ENCODE data around the gene NR6A1.

The NR6A1 gene

DNA sequence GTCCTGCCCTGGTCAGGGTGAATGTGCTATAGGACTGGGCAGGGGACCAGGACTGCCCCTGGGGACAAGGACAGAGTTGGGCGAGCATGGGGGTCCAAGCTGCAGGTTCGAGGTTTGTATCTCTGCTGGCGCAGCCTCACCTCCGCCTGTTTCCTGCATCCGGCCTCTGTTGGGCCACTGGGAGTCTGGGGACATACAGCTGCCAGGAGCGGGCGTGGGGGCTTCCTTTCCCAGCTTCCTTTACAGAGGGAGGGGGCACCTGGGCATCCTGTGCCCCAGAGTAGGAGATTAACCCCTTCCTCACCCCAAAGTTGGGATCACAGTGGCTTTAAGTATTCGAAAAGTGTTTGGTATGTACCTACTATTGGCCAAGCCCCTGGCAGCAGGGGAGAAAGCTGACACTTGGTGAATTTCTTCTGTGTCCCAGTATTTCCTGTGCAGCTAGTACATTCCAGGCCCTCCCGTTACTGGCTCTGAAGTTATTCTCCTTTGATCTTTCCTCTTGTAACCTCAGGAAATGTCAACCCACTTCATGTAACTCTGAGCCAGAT, 24.8 kb upstream of the NR6A1 start:
- DNase-seq (ENCODE audit: low read depth in 2 of 2): no peak

DNA sequence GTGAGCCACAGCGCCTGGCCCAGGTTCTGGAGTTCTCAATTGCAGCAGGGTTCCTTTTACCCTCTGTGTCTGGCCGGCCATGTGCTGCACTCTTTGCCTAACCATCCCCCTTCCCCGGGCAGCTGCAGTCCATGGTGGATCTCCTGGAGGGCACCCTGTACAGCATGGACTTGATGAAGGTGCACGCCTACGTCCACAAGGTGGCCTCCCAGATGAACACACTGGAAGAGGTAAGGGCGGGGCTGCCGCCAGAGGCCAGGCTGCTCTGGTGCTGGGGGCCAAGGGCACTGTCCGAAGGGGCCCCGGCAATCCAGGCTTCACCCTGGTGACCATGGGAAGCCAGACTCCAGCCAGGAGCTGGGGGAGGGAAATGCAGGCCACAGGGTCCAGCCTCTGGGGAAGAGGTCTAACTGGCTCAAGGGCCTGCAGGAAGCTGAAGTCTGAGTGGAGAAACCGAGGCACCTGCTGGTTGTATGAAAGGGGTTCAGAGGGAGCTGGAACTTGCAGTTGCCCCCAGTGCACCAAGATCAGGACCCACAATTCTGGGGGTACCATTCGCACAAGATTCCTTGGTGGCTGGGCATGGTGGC, 23.9 kb upstream of the NR6A1 start:
- no peak for DNase-seq (ENCODE audit: low read depth in 2 of 2)

GRCh38 chr9:124793015-124793541, 22.0 kb upstream of the NR6A1 start:
- DNase-seq (ENCODE audit: low read depth in 2 of 2): no peak

DNA sequence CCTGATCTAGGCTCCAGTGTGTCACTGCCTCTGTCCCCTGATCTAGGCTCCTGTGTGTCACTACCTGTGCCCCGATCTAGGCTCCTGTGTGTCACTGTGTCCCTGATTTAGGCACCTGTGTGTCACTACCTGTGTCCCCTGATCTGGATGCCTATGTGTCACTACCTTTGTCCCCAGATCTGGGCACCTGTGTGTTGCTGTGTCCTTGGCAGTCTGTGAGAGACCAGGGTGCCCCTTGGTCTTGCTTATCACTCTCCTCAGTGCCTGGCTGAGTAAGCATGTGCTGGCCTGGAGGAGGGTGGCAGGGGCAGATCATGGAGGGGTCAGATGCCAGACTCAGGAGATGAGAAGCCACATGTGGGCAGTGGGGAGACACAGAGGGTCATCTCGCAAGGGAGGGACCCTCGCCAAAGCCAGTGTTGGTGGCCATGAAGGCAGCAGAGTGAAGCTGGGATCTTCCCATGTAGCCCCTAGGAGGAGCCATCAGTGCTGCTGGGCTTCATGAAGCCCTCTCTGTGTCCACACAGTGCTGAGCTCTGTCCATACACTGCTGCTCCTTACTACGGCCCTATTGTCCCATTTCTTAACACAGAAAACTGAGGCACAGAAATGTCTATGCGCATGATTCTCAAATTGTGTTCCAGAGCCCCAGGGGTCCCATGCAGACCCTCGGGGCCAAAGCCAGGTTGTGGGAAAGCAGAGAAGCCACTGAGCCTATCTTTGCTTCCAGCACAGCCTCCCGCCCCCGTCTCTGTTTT, 21.3 kb upstream of the NR6A1 start:
- DNase-seq (ENCODE audit: low read depth in 2 of 2): no peak

GRCh38 chr9:124790801-124791505, 19.8 kb upstream of the NR6A1 start:
- DNase-seq (ENCODE audit: low read depth in 2 of 2): no peak

DNA sequence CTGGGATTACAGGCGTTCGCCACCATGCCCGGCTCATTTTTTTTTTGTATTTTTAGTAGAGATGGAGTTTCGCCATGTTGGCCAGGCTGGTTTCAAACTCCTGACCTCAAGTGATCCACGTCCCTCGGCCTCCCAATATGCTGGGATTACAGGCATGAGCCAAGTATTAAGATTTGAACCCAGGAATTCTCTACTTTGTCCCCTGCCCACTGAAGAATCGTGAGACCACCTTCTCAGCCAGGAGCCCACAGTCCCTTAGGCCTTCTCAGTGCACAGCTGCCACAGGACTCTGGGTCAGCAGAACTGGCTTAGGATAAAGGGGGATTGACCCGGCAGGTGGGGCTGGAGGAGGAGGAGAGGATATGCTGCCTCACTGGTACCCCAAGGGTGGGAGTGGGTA, 19.2 kb upstream of the NR6A1 start:
- no peak for DNase-seq (ENCODE audit: low read depth in 2 of 2)

GRCh38 chr9:124789531-124789930, 18.4 kb upstream of the NR6A1 start:
- no peak for DNase-seq (ENCODE audit: low read depth in 2 of 2)

GRCh38 chr9:124788542-124789217, 17.6 kb upstream of the NR6A1 start:
- DNase-seq (ENCODE audit: low read depth in 2 of 2): no peak

- DNase-seq (ENCODE audit: low read depth in 2 of 2): no peak
Observed at GRCh38 chr9:124786881-124787573, 15.9 kb upstream of the NR6A1 start.

GRCh38 chr9:124784509-124784908, 13.4 kb upstream of the NR6A1 start:
- DNase-seq (ENCODE audit: low read depth in 2 of 2): no peak

DNA sequence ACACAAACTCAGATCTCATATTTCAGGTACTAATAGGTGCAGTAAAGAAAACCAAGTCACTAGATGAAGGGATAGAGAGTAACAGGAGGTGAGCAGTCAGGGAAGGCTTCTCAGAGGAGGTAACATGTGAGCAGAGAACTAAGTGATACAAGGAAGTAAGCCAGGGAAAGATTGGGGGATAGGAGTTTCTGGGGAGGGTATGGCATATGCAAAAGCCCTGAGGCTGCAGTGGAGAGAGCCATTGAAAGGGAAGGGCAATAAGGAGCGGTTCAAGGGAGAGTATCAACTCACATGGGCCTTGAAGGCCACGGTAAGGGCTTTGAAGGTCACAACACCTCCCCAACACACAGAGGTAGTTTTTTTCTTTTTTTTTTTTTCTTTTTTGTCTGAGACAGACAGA, 12.7 kb upstream of the NR6A1 start:
- DNase-seq (ENCODE audit: low read depth in 2 of 2): no peak

GRCh38 chr9:124782661-124783574, 11.8 kb upstream of the NR6A1 start:
- no peak for DNase-seq (ENCODE audit: low read depth in 2 of 2)

- DNase-seq (ENCODE audit: low read depth in 2 of 2): no peak
Observed at GRCh38 chr9:124781967-124782660, 11.0 kb upstream of the NR6A1 start.

- DNase-seq (ENCODE audit: low read depth in 2 of 2): no peak
Observed at GRCh38 chr9:124780757-124781151, 9.6 kb upstream of the NR6A1 start.

GRCh38 chr9:124780060-124780756, 9.1 kb upstream of the NR6A1 start:
- DNase-seq (ENCODE audit: low read depth in 2 of 2): no peak

- DNase-seq (ENCODE audit: low read depth in 2 of 2): no peak
Observed at GRCh38 chr9:124779368-124780059, 8.4 kb upstream of the NR6A1 start.

GRCh38 chr9:124778575-124779367, 7.7 kb upstream of the NR6A1 start:
- no peak for DNase-seq (ENCODE audit: low read depth in 2 of 2)

Data from stimulated activated CD4-positive, alpha-beta T cell treated with anti-CD3 and anti-CD28 coated beads, Interleukin-12 subunit alpha, Interleukin-12 subunit beta, amount 100 ng/mL, for 24 hours (primary cell).